Sigmoid colon (tissue), 7 donors: ENCODE results near the gene LRATD1. TPM values are rescaled to one million over a fixed set of nuclear protein-coding genes. Genes with fewer than 3 reads are reported as not detected.

Source experiments
- DNase-seq: peaks from one replicate; pipeline ENCODE4 v3.0.0-alpha.2; 2019
- H3K27ac ChIP-seq, 4 donors: fragments of 200-600 bp; sonication (generic); one replicate each; pipeline ENCODE4 v1.5.1; 2016 to 2019; ENCODE audit warnings: mild to moderate bottlenecking in 1 of 4
- H3K27me3 ChIP-seq, 3 donors: fragments of 200-600 bp; sonication (generic); one replicate each; pipeline ENCODE4 v1.5.1; 2019; ENCODE audit warnings: mild to moderate bottlenecking in 1 of 3
- H3K36me3 ChIP-seq, 4 donors: fragments of 200-600 bp; sonication (generic); one replicate each; pipeline ENCODE4 v1.5.1; 2016 to 2019
- H3K4me1 ChIP-seq, 4 donors: fragments of 200-600 bp; sonication (generic); one replicate each; pipeline ENCODE4 v1.5.1; 2017 to 2019
- H3K4me3 ChIP-seq, 4 donors: fragments of 200-600 bp; sonication (generic); one replicate each; pipeline ENCODE4 v1.5.1; 2017 to 2019; ENCODE audit warnings: mild to moderate bottlenecking in 2 of 4, moderate library complexity in 1 of 4
- H3K9me3 ChIP-seq, 4 donors: fragments of 200-600 bp in 3 of 4; sonication (generic) in 3 of 4; one replicate each; pipeline versions ENCODE4 v1.5.1 to v1.6.1; 2013 to 2019
- EP300 ChIP-seq, 4 donors: sonication (generic); formaldehyde crosslinking; IDR thresholded peaks; one replicate each; pipeline ENCODE4 v1.6.1; 2017; ENCODE audit warnings: antibody characterized with exemption in 4 of 4
- POLR2A ChIP-seq, 2 donors: fragments of 450-650 bp; IDR thresholded peaks; one replicate each; pipeline ENCODE4 v1.6.1; 2016; ENCODE audit warnings: antibody characterized with exemption in 2 of 2, mild to moderate bottlenecking in 2 of 2, moderate library complexity in 2 of 2
- POLR2AphosphoS5 ChIP-seq, 4 donors: sonication (generic); formaldehyde crosslinking; IDR thresholded peaks; one replicate each; pipeline ENCODE4 v1.6.1; 2017; ENCODE audit warnings: antibody characterized with exemption in 4 of 4
- WGBS, 2 donors: extraction: QIAGEN DNeasy Blood & Tissue Kit; methylation state at CpG; one replicate each; pipeline ENCODE4 v1.1.7; 2013; 5-methylcytosine and 5-hydroxymethylcytosine counted together
- intact Hi-C: fragments of 100-400 bp; cut with DNase I; formaldehyde crosslinking; loops from one replicate; pipeline ENCODE4 v1.15.1; 2023
- polyA plus RNA-seq, 3 donors: library from polyadenylated mRNA; stranded (reverse); fragments of 200-250 nt; gene quantifications; one replicate each; pipeline ENCODE4 v1.2.3, GENCODE V29; 2013
- total RNA-seq, 4 donors: library from RNA; depleted of rRNA; stranded (reverse); fragments of >200 nt; gene quantifications; one replicate each; pipeline ENCODE4 v1.1.0, GENCODE V29; 2016
- TF ChIP-seq, protein P1 (sequence below), 4 experiments: fragments of 450-650 bp in 3 of 4; fragments of 200-600 bp in 1 of 4; IDR thresholded peaks; one replicate each; pipeline ENCODE4 v1.5.1; 2016 to 2019; ENCODE audit warnings: antibody characterized with exemption in 4 of 4, mild to moderate bottlenecking in 3 of 4, moderate library complexity in 2 of 4
- donor health status: healthy with polysubstance abuse.
- donor health status: Bipolar disorder and iron deficiency.
- donor health status: healthy.

Gene LRATD1
- total and polyA plus RNA-seq, 7 donors = 2.7 to 40.6 (median 5.7) TPM

DNA sequence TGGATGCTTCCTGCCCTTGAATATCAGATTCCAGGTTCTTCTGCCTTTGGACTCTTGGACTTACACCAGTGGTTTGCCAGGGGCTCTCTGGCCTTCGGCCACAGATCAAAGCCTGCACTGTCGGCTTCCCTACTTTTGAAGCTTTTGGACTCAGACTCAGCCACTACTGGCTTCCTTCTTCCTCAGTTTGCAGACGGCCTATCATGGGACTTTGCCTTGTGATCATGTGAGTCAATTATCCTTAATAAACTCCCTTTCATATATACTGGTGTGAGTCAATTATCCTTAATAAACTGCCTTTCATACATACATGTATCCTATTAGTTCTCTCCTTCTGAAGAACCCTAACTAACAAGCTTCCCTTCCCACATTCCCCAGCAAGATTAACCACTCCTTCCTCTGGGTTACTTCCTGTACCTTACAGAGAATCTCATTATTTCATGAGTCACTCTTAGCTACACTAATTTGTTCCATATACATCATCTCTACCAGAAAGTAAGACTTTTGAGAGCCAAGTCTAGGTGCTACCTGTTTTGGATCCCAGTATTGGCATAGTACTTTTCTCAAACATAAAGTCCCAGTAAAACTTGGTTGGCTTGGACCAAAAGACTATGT, 31.3 kb upstream of the LRATD1 start:
- Histone ChIP-seq H3K27ac (no peak overlapping the region), H3K36me3 (no peaks in the 10 kb centered on the region), H3K4me3 (no peak overlapping the region), H3K27me3 (no peaks in the 10 kb centered on the region), H3K9me3 (no peaks in the 10 kb centered on the region), H3K4me1 (no peaks in the 10 kb centered on the region)
- DNase-seq = no peak
- TF ChIP-seq, protein P1, sequence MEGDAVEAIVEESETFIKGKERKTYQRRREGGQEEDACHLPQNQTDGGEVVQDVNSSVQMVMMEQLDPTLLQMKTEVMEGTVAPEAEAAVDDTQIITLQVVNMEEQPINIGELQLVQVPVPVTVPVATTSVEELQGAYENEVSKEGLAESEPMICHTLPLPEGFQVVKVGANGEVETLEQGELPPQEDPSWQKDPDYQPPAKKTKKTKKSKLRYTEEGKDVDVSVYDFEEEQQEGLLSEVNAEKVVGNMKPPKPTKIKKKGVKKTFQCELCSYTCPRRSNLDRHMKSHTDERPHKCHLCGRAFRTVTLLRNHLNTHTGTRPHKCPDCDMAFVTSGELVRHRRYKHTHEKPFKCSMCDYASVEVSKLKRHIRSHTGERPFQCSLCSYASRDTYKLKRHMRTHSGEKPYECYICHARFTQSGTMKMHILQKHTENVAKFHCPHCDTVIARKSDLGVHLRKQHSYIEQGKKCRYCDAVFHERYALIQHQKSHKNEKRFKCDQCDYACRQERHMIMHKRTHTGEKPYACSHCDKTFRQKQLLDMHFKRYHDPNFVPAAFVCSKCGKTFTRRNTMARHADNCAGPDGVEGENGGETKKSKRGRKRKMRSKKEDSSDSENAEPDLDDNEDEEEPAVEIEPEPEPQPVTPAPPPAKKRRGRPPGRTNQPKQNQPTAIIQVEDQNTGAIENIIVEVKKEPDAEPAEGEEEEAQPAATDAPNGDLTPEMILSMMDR (IDR thresholded peaks at IDR 0.05) = no peak
- intact Hi-C loops = no loop called here
- WGBS, 2 donors = 87 to 92% methylated on average over 3 of the region's 3 CpGs

DNA sequence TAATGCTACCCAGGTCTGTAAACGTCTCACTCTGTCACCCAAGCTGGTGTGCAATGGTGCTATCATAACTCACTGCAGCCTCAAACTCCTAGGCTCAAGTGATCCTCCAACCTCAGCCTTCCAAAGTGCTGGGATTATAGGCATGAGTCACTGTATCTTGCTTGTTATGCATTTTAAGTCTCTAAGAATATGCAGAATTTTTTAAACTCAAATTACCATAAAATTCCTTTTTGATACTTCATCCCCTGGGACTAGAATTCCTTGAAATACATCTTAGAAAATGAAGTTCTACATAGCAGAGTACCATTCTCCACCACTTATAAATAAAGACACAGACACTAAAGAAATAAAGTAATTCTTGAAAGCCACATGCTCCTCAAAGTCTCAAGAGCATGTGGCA, 30.2 kb upstream of the LRATD1 start:
- intact Hi-C loops = no loop called here
- TF ChIP-seq POLR2A (IDR thresholded peaks at IDR 0.05) = no peak
- TF ChIP-seq POLR2AphosphoS5 (IDR thresholded peaks at IDR 0.05) = no peak
- TF ChIP-seq EP300 (IDR thresholded peaks at IDR 0.05) = no peak
- TF ChIP-seq, protein P1 (IDR thresholded peaks at IDR 0.05) = no peak
- WGBS, 2 donors = 81 to 86% methylated on average over 1 of the region's 1 CpG
- H3K27ac ChIP-seq = no peak overlapping the region
- H3K27me3 ChIP-seq = no peaks in the 10 kb centered on the region
- no peaks in the 10 kb centered on the region for H3K9me3 ChIP-seq
- DNase-seq = no peak
- no peak overlapping the region for H3K4me3 ChIP-seq
- H3K4me1 ChIP-seq = no peaks in the 10 kb centered on the region
- no peaks in the 10 kb centered on the region for H3K36me3 ChIP-seq

DNA sequence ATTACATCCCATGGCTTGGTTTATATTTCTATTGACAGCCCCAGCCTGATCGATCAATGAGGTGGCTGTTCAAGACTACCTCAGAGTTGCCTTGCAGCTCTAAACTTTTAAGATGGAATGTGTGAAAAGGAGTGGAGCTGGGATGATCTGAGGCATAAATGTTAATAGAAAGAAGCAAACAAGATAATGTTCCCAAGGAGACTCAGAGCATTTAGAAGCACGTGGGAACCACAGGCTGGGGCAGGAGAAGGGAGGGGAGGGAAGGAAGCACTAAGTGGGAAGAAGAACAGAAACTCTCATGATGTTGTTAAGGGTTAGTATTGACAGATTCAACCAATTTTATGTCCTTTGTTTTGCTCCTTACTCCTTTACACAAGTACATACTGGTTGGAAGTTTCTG, 28.8 kb upstream of the LRATD1 start:
- Histone ChIP-seq H3K9me3 (no peaks in the 10 kb centered on the region), H3K4me3 (no peak overlapping the region), H3K36me3 (no peaks in the 10 kb centered on the region), H3K27me3 (no peaks in the 10 kb centered on the region), H3K27ac (no peak overlapping the region), H3K4me1 (no peaks in the 10 kb centered on the region)
- WGBS, 2 donors = 62 to 68% methylated on average over 2 of the region's 2 CpGs
- intact Hi-C loops = no loop called here
- TF ChIP-seq EP300 (IDR thresholded peaks at IDR 0.05) (no peak), POLR2AphosphoS5 (IDR thresholded peaks at IDR 0.05) (no peak), POLR2A (IDR thresholded peaks at IDR 0.05) (no peak)
- TF ChIP-seq, protein P1 (IDR thresholded peaks at IDR 0.05) = no peak
- no peak for DNase-seq

DNA sequence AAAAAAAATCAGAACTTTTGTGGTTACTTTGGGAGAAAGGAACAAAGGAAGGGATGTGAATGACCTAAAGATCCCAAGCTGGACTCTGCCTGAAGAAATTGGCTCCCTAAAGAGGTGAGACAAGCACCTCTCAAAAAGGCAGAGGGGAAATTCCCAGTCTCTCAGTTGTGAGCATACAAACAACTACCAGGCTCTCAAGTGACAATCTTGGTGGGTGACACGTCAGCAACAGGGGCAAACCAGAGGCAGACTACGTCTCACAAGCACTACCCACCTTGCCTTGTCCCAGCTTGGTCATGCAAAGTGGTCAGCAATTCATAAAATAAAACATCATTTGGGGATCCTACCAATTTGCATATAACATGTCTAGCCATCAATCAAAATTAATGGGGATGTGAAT, 24.3 kb upstream of the LRATD1 start:
- Histone ChIP-seq H3K4me1 (no peaks in the 10 kb centered on the region), H3K9me3 (no peaks in the 10 kb centered on the region), H3K4me3 (no peak overlapping the region), H3K27me3 (no peaks in the 10 kb centered on the region), H3K36me3 (no peaks in the 10 kb centered on the region), H3K27ac (no peak overlapping the region)
- 84 to 93% methylated on average over 2 of the region's 2 CpGs for whole genome bisulfite sequencing, 2 donors
- DNase-seq = no peak
- TF ChIP-seq EP300 (IDR thresholded peaks at IDR 0.05) = no peak
- intact Hi-C loops = no loop called here

DNA sequence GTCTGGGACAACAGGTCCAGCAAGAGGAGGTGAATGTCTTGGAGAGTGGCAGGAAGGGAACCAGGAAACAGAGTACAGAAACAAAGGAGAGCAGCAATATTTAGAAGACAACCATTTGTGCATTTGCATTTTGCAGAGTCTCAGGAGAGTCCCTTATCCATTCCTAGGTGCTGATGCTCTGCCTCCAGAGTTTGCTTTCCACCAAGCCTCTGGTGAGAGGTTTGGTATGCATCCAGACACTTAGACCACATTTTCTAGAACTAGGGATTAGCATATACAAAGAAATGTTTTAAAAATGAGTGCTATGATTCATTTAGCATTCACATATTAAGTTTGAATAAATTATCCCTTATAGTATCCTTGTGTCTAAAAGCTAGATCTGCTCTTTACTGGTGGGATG, 18.5 kb upstream of the LRATD1 start:
- H3K9me3 ChIP-seq = no peaks in the 10 kb centered on the region
- H3K36me3 ChIP-seq = no peaks in the 10 kb centered on the region
- no peaks in the 10 kb centered on the region for H3K27me3 ChIP-seq
- DNase-seq = no peak
- no peak overlapping the region for H3K27ac ChIP-seq
- TF ChIP-seq, protein P1 (IDR thresholded peaks at IDR 0.05) = no peak
- TF ChIP-seq POLR2AphosphoS5 (IDR thresholded peaks at IDR 0.05) (no peak), EP300 (IDR thresholded peaks at IDR 0.05) (no peak), POLR2A (IDR thresholded peaks at IDR 0.05) (no peak)
- intact Hi-C loops = no loop called here
- H3K4me1 ChIP-seq = no peaks in the 10 kb centered on the region
- no peak overlapping the region for H3K4me3 ChIP-seq
